T47D (cell line): ENCODE results near the gene BIRC2.
"Not testable (repeated sequence)": the region's sequence is repeated elsewhere in the genome, so short reads cannot be mapped to it uniquely, and the experiment has no call there.

Experiments used
- DNase-seq, 2 experiments: peaks; one replicate each; pipeline versions ENCODE4 v3.0.0 to v3.0.0-alpha.2; 2011 to 2012; ENCODE audit warnings: low read depth in 1 of 2, low spot score in 1 of 2
- JUND ChIP-seq: IDR thresholded peaks from 2 replicates; pipeline ENCODE4 v1.6.1; 2012; ENCODE audit warnings: low read depth
- in situ Hi-C: cut with HindIII; loops from 2 replicates; pipeline ENCODE4 v1.10.0; 2016; ENCODE audit warnings: low sequenced_read_pairs, low pct_unique_long_range_greater_than_20kb

Gene BIRC2

DNA sequence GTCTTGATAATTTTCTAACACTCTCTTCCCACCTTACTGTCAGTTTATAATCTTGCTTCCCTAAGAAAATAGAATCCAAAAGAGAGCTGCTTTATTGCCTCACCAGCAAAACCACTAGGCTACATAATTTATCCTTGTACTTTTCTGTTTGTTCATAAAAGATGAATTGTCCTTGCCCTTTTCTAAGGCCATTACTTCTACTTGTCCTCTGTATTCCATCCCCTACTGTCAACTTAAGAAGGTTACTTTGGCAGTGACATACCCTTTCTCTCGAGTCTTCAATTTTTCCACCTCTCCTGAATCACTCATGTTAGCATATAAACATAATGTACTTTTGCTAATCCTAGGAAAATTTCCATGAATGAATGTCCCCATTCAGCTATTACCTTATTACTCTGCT is 18.0 kb downstream of the BIRC2 start:
- in situ Hi-C loops: no loop called here
- TF ChIP-seq JUND: no peak
- DNase-seq: no peak

DNA sequence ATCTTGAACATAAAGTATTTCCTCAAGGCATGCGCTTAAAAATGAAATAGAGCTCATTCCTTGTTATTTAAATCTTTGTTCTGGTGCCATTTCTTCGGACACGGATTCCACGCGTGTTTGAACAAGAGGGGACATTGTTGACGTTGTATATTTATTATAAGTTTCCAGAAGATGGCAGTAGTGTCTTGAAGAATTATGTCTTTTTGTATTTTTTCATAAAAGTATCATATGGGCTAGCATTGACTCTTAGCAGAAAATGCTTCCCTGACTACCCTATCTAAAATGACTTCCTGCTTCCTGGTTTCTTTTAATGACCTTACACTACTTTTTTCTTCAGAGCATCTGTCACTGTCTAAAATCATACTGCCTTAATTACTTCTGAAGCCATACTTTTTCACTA is 20.4 kb downstream of the BIRC2 start:
- no peak for TF ChIP-seq JUND
- DNase-seq: peak in 1 of 2 experiments; percentile 45
- in situ Hi-C loops: no loop called here

DNA sequence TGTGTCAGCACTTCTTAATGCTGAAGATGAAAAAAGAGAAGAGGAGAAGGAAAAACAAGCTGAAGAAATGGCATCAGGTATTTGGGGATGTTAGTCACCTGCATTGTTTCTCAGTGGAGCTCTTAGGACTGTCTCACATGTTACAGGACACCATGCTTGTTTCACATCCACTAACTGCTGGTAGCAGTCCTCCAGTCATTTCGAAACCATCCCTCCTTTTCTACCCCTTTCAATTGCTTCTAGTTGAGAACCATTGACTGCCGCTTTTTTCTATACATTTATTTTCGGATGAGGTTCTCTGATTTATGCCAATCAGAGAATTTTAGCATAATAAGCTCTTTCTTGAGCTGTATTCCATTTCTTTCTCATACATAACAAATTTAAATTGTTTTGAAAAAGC is 21.5 kb downstream of the BIRC2 start:
- in situ Hi-C loops: no loop called here
- TF ChIP-seq JUND: no peak
- no peak for DNase-seq

DNA sequence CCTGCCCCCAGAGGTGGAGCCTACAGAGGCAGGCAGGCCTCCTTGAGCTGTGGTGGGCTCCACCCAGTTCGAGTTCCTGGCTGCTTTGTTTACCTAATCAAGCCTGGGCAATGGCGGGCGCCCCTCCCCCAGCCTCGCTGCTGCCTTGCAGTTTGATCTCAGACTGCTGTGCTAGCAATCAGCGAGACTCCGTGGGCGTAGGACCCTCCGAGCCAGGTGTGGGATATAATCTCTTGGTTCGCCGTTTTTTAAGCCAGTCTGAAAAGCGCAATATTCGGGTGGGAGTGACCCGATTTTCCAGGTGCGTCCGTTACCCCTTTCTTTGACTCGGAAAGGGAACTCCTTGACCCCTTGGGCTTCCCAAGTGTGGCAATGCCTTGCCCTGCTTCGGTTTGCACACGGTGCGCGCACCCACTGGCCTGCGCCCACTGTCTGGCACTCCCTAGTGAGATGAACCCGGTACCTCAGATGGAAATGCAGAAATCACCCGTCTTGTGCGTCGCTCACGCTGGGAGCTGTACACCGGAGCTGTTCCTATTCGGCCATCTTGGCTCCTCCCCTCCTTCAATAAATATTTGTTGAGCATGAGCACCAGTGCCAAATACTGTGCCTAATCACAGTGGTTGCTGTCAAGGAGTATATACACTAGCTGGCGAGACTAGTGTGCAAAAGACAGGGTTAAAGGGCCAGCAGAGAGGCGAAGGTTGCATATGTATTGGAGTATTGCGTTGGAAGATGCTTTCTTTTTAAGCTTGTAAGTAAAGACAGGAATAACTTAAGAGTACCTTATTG is 27.8 kb downstream of the BIRC2 start:
- in situ Hi-C loops: not testable (repeated sequence)
- DNase-seq: peak; percentile 50 to 89

- in situ Hi-C loops: no loop called here
- DNase-seq: no peak
- TF ChIP-seq JUND: no peak
Observed at GRCh38 chr11:102375720-102376399, 28.8 kb downstream of the BIRC2 start.

DNA sequence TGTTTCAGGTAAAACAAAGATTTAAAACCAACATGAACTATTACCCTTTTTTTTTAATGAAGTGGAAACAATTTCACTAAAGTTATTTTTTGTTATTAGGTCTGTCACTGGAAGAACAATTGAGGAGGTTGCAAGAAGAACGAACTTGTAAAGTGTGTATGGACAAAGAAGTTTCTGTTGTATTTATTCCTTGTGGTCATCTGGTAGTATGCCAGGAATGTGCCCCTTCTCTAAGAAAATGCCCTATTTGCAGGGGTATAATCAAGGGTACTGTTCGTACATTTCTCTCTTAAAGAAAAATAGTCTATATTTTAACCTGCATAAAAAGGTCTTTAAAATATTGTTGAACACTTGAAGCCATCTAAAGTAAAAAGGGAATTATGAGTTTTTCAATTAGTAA is 30.9 kb downstream of the BIRC2 start:
- DNase-seq: no peak
- in situ Hi-C loops: no loop called here
- TF ChIP-seq JUND: no peak

DNA sequence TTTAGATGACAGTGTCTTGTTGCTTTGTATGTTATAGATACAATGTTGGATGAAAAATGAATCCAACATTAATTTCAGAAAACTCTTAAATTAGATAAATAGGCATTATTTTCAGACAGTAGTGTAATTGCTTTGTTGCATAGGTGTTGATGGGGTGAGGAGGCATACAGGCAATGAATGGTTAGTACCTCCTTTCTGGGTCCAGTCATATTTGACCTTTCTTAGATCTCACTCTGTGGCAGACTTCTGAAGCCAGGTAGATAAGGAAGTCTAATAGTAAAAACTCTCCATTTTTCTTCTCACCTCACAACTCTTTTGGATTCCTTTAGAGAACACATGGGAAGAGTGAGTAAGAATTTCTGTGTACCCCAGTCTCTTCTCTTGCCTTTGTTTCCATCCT is 31.8 kb downstream of the BIRC2 start:
- DNase-seq: no peak
- TF ChIP-seq JUND: no peak
- in situ Hi-C loops: no loop called here

- no peak for TF ChIP-seq JUND
- in situ Hi-C loops: no loop called here
Observed at GRCh38 chr11:102382384-102382783, 35.4 kb downstream of the BIRC2 start.

DNA sequence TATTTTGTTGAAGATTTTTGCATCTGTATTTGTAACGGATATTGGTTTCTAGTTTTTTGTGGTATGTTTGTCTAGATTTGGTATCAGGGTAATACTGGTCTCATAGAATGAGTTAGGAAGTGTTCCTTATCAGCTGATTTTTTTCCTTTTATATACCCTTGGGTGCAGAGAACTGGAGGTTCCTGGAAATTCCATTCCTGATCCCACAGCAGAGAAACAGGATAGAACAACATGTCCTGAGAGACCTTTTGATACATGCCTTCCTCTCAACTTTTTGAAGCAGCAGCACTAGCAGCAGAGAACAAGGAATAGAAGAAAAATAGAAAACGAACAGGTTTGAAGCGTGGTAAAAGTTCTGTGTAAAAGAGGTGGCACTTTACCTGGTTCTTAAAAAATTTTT is 36.8 kb downstream of the BIRC2 start:
- no peak for DNase-seq
- in situ Hi-C loops: no loop called here
- TF ChIP-seq JUND: no peak

More at GRCh38 chr11:102382384-102382783, 35.4 kb downstream of the BIRC2 start:
- no peak for DNase-seq

DNA sequence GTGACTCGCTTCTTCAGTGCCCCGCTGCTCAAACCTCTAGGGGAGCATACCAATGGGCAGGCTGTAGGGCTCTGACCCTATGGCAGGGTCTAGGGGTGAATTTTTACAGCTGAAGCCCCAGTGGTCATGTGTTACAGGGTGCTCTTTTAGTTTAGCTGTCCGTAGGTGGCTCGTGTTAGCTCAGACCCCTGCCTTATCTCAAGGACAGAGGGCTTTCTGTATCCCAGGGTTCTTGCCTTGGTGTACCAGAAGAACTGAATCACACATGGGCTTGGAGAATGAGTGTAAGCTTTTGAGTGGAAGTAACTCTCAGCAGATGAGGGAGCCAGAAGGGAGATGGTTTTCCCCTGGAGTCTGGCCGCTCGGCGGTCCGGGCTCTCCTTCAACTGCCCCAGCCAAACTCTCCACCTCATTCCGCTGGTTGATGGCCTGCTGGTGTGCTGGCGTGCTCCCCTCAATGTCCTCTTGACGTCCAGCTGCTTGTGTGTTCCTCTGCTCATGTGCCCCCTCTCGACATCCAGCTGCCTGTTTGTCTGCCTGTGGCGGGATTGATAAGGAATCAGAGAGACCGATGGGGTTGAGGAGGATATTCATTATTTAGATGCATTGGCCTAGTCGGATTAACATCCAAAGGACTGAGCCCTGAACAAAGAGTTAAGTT is 37.5 kb downstream of the BIRC2 start:
- TF ChIP-seq JUND: no peak
- no peak for DNase-seq
- in situ Hi-C loops: no loop called here

- in situ Hi-C loops: no loop called here
- no peak for DNase-seq
- TF ChIP-seq JUND: no peak
Observed at GRCh38 chr11:102385085-102386007, 38.3 kb downstream of the BIRC2 start.

DNA sequence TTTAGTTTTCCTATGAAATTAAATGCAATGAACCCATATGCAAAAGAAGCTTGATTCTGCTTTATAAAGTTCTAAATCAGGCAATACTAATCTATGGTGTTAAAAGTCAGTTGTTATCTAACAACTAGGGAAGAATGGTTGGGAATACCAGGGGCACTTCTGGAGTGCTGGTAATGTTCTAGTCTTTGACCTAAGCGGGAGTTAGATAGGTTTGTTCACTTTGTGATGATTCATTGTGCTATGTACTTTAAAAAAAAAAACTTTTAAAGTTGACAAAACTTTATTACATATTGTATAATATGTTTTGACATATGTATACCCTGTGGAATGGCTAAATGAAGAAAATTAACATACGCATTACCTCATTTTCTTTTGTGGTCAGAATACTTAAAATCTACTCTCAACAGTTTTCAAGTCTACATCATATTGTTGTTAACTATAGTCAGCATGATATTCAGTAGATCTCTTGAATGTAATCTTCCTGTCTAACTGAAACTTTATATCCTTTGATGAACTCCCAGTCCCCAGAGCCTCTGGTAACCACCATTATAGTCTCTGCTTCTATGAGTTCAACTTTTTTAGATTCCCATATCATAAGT is 39.2 kb downstream of the BIRC2 start:
- DNase-seq: no peak
- in situ Hi-C loops: no loop called here

More for the DNA sequence above, 39.2 kb downstream of the BIRC2 start:
- TF ChIP-seq JUND: no peak
